HEK293T (cell line): ENCODE measurements around the gene DENND1C.

Experiments used
- ARNT ChIP-seq: fragments of 450-650 bp; IDR thresholded peaks from 2 replicates; pipeline ENCODE4 v1.6.1; 2017; ENCODE audit warnings: mild to moderate bottlenecking
- BHLHE40 ChIP-seq: fragments of 450-650 bp; IDR thresholded peaks from 2 replicates; pipeline ENCODE4 v1.6.1; 2016; ENCODE audit warnings: mild to moderate bottlenecking, moderate library complexity, borderline replicate concordance
- CTBP1 ChIP-seq: fragments of 450-650 bp; IDR thresholded peaks from 2 replicates; pipeline ENCODE4 v1.6.1; 2016; ENCODE audit warnings: borderline replicate concordance
- ELF4 ChIP-seq: fragments of 450-650 bp; IDR thresholded peaks from 2 replicates; pipeline ENCODE4 v1.6.1; 2017; ENCODE audit warnings: antibody characterized with exemption
- FOXM1 ChIP-seq: fragments of 450-650 bp; IDR thresholded peaks from 2 replicates; pipeline ENCODE4 v1.6.1; 2017; ENCODE audit warnings: mild to moderate bottlenecking, borderline replicate concordance
- SP1 ChIP-seq: fragments of 450-650 bp; IDR thresholded peaks from 2 replicates; pipeline ENCODE4 v1.6.1; 2017
- TARDBP ChIP-seq: fragments of 450-650 bp; IDR thresholded peaks from 2 replicates; pipeline ENCODE4 v1.6.1; 2016

DNA sequence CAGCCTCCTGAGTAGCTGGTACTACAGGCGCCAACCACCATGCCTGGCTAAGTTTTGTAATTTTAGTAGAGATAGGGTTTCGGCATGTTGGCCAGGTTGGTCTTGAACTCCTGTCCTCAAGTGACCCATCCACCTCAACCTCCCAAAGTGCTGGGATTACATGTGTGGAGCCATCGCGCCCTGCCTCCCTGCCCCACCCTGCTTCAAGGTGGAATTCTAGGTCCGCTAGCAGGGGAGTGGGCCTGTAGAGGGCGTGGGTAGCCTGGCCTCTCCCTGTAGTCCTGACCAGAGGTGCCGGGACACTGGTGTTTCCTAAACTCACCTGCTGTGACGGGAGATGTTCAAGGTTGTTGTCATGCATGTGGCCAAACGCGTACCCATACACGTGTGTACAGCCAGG lies 48.4 kb downstream of the DENND1C start:
- no peak for TF ChIP-seq FOXM1
- no peak for TF ChIP-seq TARDBP
- no peak for TF ChIP-seq SP1
- TF ChIP-seq BHLHE40 = no peak
- no peak for TF ChIP-seq ARNT
- TF ChIP-seq CTBP1 = no peak
- no peak for TF ChIP-seq ELF4
